Left kidney (tissue), 2 donors: Measurements from ENCODE around the gene SYVN1. TPM values are rescaled to one million over a fixed set of nuclear protein-coding genes. Genes with fewer than 3 reads are reported as not detected.
A peak's percentile ranks its signal among the peaks of the same experiment; 100 is the strongest.

Experiments used
- DNase-seq: peaks from one replicate; pipeline ENCODE4 v3.0.0-alpha.2; 2013
- polyA plus RNA-seq: library from polyadenylated mRNA; unstranded; fragments of 120-200 nt; gene quantifications from one replicate; pipeline ENCODE4 v1.2.1, GENCODE V29; 2013; ENCODE audit not compliant: insufficient read length

SYVN1 gene
- polyA plus RNA-seq, 1 donor: 47.1 TPM

DNA sequence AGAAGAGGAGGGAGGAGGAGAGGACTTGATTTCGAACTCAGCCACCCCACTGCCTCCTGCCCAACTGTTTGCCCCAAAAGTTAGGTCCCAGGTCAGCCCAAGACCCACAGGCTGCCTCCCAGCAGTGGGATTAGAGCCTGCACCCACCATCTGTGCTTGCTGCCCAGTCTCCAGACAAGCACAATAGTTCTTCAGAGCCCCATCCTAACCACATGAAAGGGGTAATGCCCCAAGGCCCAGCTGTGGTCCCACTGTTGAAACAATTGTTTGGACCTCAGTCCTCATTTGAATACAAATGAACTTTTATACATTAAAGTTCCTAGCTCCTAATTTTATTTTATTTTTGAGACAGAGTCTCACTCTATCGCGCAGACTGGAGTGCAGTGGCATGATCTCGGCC, 43.7 kb downstream of the SYVN1 start:
- no peak for DNase-seq

DNA sequence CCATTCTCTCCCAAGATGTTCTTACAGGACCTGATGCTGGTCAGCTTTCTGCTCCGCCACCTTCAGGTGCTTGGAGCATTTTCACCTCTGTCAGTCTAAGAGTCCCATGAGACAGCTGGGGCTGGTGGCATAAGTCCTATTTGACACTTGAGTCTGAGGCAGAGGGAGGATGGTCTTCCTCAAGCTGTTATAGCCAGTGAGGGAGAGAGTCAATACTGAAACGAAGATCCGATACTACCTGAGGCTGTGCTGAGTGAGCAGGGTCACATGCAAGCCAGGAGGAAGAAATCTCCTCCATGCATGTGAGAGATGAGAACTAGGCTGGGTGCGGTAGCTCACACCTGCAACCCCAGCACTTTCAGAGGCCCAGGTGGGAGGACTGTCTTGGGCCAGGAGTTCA, 44.7 kb downstream of the SYVN1 start:
- DNase-seq: no peak

DNA sequence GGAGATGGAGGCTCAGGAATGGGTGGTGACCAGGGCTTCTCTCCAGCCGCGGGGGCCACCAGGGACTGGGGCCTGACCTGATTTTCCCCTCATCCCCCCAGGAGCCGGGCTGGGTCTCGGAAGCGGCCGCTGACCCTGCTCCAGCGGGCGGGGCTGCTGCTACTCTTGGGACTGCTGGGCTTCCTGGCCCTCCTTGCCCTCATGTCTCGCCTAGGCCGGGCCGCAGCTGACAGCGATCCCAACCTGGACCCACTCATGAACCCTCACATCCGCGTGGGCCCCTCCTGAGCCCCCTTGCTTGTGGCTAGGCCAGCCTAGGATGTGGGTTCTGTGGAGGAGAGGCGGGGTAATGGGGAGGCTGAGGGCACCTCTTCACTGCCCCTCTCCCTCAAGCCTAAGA, 46.5 kb downstream of the SYVN1 start:
- no peak for DNase-seq

DNA sequence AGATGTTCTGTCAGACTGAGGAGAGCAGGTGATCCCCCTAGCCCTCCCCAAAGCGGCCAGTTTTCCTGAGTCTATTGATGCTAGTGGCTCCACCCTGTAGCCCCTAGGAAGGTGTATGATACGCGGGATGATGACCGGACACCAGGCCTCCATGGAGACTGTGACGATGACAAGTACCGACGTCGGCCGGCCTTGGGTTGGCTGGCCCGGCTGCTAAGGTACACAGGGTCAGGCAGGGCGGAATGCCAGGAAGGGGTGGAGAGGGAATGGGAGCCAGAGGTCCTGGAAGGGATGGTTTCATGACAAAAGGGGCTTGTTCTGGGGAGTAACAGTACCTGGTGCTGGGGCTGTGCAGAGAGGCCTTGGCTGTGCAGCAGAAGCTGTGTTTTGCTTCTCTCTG, 47.1 kb downstream of the SYVN1 start:
- DNase-seq: no peak

DNA sequence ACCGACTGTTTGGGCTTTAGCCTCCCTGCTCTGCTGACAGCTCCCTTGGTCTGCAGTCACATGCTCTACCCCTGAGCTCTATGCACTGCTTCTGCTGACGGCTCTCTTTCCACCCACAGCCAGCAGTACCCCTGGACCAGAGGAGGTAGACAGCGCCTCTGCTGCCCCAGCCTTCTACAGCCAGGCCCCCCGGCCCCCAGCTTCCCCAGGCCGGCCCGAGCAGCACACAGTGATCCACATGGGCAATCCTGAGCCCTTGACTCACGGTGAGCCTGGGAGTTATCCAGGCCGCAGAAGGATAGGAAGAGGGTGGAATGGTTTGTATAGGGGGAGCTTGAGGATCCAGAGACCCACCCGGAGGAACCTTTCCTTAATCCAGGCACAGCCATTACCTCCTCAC, 47.5 kb downstream of the SYVN1 start:
- no peak for DNase-seq

DNA sequence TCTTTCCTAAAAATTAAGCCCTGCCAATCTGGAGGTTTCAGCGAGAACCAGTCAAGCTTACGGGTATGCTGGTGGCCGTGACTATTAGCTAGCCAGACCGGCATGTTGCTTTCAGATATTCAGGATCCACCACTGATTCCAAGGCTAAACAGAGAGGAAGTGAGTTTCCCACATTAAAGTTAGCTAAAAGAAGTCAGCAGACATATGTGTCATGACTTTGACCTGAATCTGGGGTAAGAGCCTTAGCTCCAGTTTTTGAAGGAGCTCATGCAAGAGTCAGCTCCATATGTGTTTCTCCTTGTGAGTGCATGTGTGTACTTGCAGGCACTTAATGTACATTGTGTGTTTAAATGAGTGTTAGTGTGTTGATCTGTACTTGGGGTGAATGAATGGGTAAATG, 48.9 kb downstream of the SYVN1 start:
- no peak for DNase-seq

DNA sequence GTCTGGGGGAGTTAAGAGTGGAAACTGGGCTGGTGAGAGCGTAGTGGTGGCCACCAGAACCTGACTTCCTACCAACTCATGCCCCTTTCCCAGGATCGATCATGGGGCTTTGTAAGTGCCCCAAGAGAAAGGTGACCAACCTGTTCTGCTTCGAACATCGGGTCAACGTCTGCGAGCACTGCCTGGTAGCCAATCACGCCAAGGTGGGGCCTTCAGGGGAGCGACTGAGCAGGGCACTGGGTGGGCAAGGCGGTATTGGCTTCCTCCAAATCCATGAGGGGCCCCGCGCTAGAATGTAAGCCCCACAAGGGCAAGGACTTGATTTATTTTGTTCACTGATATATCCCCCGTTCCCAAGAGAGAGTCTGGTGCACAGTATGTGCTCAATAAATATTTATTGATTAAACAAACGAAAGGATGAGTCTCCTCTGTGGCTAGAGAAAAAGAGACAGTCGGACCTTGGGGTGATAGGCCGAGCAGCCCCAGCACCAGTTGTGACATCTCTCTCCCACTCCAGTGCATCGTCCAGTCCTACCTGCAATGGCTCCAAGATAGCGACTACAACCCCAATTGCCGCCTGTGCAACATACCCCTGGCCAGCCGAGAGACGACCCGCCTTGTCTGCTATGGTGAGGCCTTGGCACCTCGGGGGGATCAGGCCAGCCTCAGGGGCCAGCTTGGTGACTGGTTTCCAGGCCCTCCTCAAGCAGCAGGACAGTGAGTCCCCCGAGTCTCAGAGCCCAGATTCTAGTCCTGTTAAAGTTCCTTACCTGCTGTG, 49.5 kb downstream of the SYVN1 start:
- no peak for DNase-seq

DNA sequence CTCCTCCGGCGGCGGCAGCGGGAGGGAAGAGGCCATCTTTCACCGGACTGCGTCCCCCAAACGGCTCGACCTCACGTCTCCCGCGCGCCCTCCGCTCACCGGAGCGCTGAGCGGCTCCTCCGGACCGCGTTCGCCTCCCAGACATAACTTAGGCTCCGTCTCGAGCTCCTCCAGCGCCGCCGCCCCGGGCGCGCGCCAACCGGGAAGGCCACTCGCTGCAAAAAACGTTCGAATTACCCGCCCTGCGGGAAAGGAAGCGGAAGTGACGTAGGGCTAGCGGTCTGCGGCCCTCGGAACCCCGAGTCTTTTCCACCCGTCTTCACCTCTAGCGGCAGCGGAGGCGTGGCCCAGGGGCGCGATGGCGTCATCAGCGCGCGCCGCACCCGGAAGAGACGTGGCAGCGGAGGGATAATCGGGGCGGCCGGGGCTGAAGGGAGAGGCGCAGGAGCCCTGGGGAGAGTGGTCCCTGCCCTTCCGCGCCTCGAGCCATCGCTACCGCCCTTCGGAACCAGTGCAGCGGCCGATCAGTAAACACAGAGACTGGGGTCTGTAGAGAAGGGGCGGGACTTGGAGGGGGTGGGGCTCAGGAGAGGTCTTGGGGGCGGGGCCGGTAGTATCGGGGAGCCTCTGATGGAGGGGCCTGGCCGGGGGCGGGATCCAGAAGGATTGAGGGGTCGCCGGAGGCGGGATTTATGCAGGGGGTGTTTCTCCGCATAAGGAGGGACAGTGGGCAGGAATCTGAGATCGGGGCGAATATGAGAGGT, 50.3 kb downstream of the SYVN1 start, which contains the start of the genes CDCA5 and ZFPL1:
Gene CDCA5, minus strand, starts transcription at position 207 of the 764 bp plus-strand sequence. Its CDS starts 62 bp downstream, at position 145.
Gene ZFPL1, plus strand, starts transcription at position 389 of the 764 bp plus-strand sequence. CDS start 477 bp downstream, outside the sequence.
- DNase-seq: peak; percentile 96

DNA sequence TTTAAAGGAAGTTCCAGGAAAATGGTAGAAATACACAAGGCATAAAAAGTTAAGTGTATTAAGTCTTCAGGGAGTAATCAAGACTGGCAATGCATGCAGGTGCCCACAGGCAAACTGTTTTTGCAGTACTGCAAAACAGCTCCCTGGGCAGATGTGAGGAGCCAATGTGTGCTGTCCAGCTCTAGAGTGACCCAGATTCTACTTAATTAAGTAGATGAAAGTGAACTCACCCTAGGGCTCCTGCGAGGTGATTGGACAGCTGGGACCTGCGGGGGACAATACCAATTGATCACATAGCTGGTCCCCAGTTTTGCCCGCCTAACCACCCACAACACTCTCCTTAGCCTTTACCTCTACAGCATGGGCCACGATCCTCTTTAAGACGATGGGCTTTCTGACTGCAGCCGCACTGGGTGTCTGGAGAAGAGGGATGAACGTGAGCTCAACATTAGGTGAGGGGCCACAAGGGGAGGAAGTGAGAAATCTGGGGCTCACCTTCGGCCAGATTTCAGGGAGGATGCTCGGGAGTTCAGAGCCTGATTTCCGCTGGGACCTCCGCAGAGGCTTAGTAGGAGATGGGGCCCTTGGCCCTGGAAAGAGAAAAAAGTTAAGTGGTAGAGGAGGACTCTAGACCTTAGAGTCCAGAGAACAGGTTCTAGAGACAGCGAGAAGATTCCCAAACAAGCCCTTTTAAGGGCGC, 51.0 kb downstream of the SYVN1 start:
- no peak for DNase-seq

DNA sequence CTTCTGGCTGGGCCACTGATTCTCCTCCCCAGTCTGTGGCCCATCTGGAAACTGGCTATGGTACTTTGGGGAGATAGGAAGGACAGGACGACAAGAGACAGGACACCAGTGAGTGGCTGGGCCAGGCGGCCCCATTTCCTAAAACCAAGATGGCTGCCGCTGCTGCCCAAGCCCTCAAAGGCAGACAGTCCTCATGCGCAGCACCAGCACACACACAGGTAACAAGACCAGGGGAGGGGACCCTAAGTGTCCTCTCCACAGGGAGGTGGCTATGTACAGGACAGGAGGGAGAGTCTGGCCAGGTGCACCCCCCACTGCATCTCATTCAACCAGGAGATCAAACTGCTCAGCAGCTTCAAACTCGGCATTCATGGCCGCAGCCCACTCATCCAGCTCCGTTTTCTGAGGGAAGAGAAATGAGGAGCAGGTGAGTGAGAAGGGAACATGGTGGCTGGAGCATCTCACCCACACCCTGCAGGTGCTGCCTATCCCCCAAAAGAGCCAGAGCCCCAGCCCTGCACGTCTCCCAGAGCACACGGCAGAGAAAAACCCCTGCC, 55.5 kb downstream of the SYVN1 start:
- no peak for DNase-seq

DNA sequence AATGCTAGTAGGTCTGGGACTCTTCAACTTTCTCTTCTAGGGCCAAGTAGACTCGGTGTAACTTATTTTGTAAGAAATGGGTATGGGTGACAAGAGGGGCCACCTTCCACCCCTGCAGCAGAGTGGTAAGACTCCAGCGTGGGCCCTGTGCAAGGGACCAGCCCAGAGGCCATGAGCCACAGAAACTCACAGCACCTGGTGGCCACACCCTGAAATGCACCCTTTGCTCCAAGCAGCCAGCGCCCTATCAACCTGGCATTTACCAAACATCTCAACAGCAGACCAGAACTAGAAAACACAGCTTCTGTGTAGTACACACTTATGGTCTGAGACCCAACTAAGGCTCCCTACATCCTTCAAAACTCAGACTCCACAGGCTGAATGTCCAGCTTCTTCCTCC, 56.2 kb downstream of the SYVN1 start:
- no peak for DNase-seq

DNA sequence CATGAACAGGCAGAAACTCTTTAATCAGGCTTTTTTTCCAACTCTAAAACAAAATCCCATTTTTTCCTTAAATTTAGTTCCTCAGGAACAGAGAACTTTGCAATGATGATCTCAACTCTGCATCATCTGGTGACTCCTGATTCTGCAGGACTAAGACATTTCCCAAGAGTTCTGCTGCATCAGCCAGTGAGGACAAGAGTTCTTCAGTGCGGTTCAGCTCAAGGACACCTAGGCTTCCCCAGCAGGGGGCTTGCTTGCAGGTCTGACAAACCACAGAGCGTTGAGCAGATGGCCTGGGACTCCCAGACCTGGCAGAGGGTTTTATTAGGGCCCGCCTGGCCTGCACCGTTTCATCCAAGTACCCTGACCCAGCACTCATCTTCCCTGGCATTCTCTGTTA, 56.9 kb downstream of the SYVN1 start:
- no peak for DNase-seq

Other genes starting within 250 kb of the SYVN1 start
- gene ATG2A, start 217.3 kb downstream of the SYVN1 start, polyA plus RNA-seq: 16.4 TPM
- gene PPP2R5B, start 209.8 kb downstream of the SYVN1 start, polyA plus RNA-seq: 18.5 TPM
- gene GPHA2, start 198.6 kb downstream of the SYVN1 start, polyA plus RNA-seq: 2.6 TPM
- gene MAJIN, start 162.4 kb downstream of the SYVN1 start, polyA plus RNA-seq: 0.88 TPM
- gene BATF2, start 137.5 kb downstream of the SYVN1 start, polyA plus RNA-seq: 3.2 TPM
- gene ARL2, start 120.4 kb downstream of the SYVN1 start, polyA plus RNA-seq: 45.6 TPM
- gene SNX15, start 107.1 kb downstream of the SYVN1 start, polyA plus RNA-seq: 22.3 TPM
- gene SAC3D1, start 93.3 kb downstream of the SYVN1 start, polyA plus RNA-seq: 10.4 TPM
- gene NAALADL1, start 76.0 kb downstream of the SYVN1 start, polyA plus RNA-seq: 10.0 TPM
- gene CDCA5, start 50.5 kb downstream of the SYVN1 start, polyA plus RNA-seq: 23.1 TPM
- gene ZFPL1, start 50.3 kb downstream of the SYVN1 start, polyA plus RNA-seq: 26.0 TPM
- gene VPS51, start 38.3 kb downstream of the SYVN1 start, polyA plus RNA-seq: 93.3 TPM
- 63.8 TPM for gene TM7SF2, start 22.6 kb downstream of the SYVN1 start, polyA plus RNA-seq
- 4.8 TPM for gene ZNHIT2, start 16.8 kb downstream of the SYVN1 start, polyA plus RNA-seq
- gene FAU, start 12.4 kb downstream of the SYVN1 start, polyA plus RNA-seq: 474 TPM
- 52.6 TPM for gene MRPL49, start 12.2 kb downstream of the SYVN1 start, polyA plus RNA-seq
- gene SPDYC, start 35.7 kb upstream of the SYVN1 start, polyA plus RNA-seq: not detected
- 86.6 TPM for gene CAPN1, start 47.4 kb upstream of the SYVN1 start, polyA plus RNA-seq
- 35.0 TPM for gene POLA2, start 127.4 kb upstream of the SYVN1 start, polyA plus RNA-seq
- gene CDC42EP2, start 180.3 kb upstream of the SYVN1 start, polyA plus RNA-seq: 8.6 TPM
- 99.3 TPM for gene DPF2, start 199.3 kb upstream of the SYVN1 start, polyA plus RNA-seq
- gene TIGD3, start 220.2 kb upstream of the SYVN1 start, polyA plus RNA-seq: 0.60 TPM
- gene SLC25A45, start 248.1 kb upstream of the SYVN1 start, polyA plus RNA-seq: 7.2 TPM